Neural crest cell (in vitro differentiated cells): Measurements from ENCODE around the gene DNAJC27. TPM values are rescaled to one million over a fixed set of nuclear protein-coding genes. Genes with fewer than 3 reads are reported as not detected.

Experiments used
- DNase-seq: peaks from one replicate; pipeline ENCODE4 v3.0.0; 2021; ENCODE audit warnings: low read depth, mixed read lengths, low spot score
- H3K27ac Mint-ChIP-seq: one replicate; pipeline ENCODE4 v1.8.0; 2021; ENCODE audit warnings: mild to moderate bottlenecking, mixed read lengths; ENCODE audit not compliant: unreplicated experiment
- H3K27me3 Mint-ChIP-seq: 2 replicates; pipeline ENCODE4 v1.8.0; 2021; ENCODE audit warnings: low read depth, mild to moderate bottlenecking, mixed read lengths
- H3K36me3 Mint-ChIP-seq: 2 replicates; pipeline ENCODE4 v1.8.0; 2021; ENCODE audit warnings: low read depth, mild to moderate bottlenecking, mixed read lengths
- H3K4me1 Mint-ChIP-seq: 2 replicates; pipeline ENCODE4 v1.8.0; 2021; ENCODE audit warnings: mixed read lengths
- H3K4me3 Mint-ChIP-seq: one replicate; pipeline ENCODE4 v1.8.0; 2021; ENCODE audit warnings: mild to moderate bottlenecking, mixed read lengths
- H3K9me3 Mint-ChIP-seq: 2 replicates; pipeline ENCODE4 v1.8.0; 2021; ENCODE audit warnings: mixed read lengths
- CTCF ChIP-seq: fragments of 200-600 bp; sonication (generic); conservative IDR thresholded peaks from 2 replicates; pipeline ENCODE4 v1.5.0; 2021; ENCODE audit warnings: antibody characterized with exemption, mild to moderate bottlenecking
- total RNA-seq: library from RNA; stranded (reverse); gene quantifications from 2 replicates; pipeline ENCODE4 v1.2.1, GENCODE V29; 2021

The DNAJC27 gene
- total RNA-seq, 1 donor from 2014 or later: 8.1 TPM

GRCh38 chr2:24923106-24923505, 48.6 kb downstream of the DNAJC27 start:
- no peak for DNase-seq
- no peak for TF ChIP-seq CTCF
- H3K27me3 Mint-ChIP-seq: peaks cover 2% of the 10 kb centered on the region
- H3K4me1 Mint-ChIP-seq: peaks cover 30% of the 10 kb centered on the region
- H3K4me3 Mint-ChIP-seq: peak overlapping the region; percentile 65
- H3K9me3 Mint-ChIP-seq: no peaks in the 10 kb centered on the region
- H3K27ac Mint-ChIP-seq: no peak overlapping the region
- H3K36me3 Mint-ChIP-seq: peaks cover 4% of the 10 kb centered on the region

GRCh38 chr2:24922556-24922955, 49.2 kb downstream of the DNAJC27 start:
- no peak overlapping the region for H3K27ac Mint-ChIP-seq
- peaks cover 35% of the 10 kb centered on the region for H3K4me1 Mint-ChIP-seq
- TF ChIP-seq CTCF: no peak

GRCh38 chr2:24920809-24921441, 50.8 kb downstream of the DNAJC27 start:
- no peak overlapping the region for H3K27ac Mint-ChIP-seq

More at GRCh38 chr2:24922556-24922955, 49.2 kb downstream of the DNAJC27 start:
- peaks cover 2% of the 10 kb centered on the region for H3K27me3 Mint-ChIP-seq
- H3K36me3 Mint-ChIP-seq: peaks cover 4% of the 10 kb centered on the region
- no peaks in the 10 kb centered on the region for H3K9me3 Mint-ChIP-seq
- peak overlapping the region; percentile 65 for H3K4me3 Mint-ChIP-seq
- no peak for DNase-seq

GRCh38 chr2:24920098-24920808, 51.5 kb downstream of the DNAJC27 start, which contains the start of gene ADCY3:
TSS of gene ADCY3 (minus strand) at chr2:24920237. CDS start at chr2:24918987, 1,250 bp downstream.
- H3K9me3 Mint-ChIP-seq: no peaks in the 10 kb centered on the region

More at GRCh38 chr2:24920809-24921441, 50.8 kb downstream of the DNAJC27 start:
- H3K27me3 Mint-ChIP-seq: peaks cover 2% of the 10 kb centered on the region
- peaks cover 29% of the 10 kb centered on the region for H3K4me1 Mint-ChIP-seq
- DNase-seq: no peak
- peak overlapping the region; percentile 70 for H3K4me3 Mint-ChIP-seq
- H3K9me3 Mint-ChIP-seq: no peaks in the 10 kb centered on the region
- peak; percentile 38 for TF ChIP-seq CTCF
- peaks cover 4% of the 10 kb centered on the region for H3K36me3 Mint-ChIP-seq

More at GRCh38 chr2:24920098-24920808, 51.5 kb downstream of the DNAJC27 start, which contains the start of gene ADCY3:
- H3K27ac Mint-ChIP-seq: no peak within 1 kb of the TSS
- TF ChIP-seq CTCF: no peak
- peaks cover 29% of the 10 kb centered on the region for H3K4me1 Mint-ChIP-seq
- DNase-seq: peak; percentile 40
- peak within 1 kb of the TSS; percentile 95 for H3K4me3 Mint-ChIP-seq
- peaks cover 2% of the 10 kb centered on the region for H3K27me3 Mint-ChIP-seq
- peaks cover 4% of the 10 kb centered on the region for H3K36me3 Mint-ChIP-seq
